Mesendoderm (in vitro differentiated cells): ENCODE measurements around the gene ATG7.

Experiments used
- DNase-seq: peaks from one replicate; pipeline ENCODE4 v3.0.0; 2013
- H2AK5ac ChIP-seq: 2 replicates; pipeline ENCODE4 v1.6.1; 2013; ENCODE audit warnings: low read length, inconsistent platforms
- H2BK120ac ChIP-seq: 2 replicates; pipeline ENCODE4 v1.6.1; 2013; ENCODE audit warnings: low read depth, mild to moderate bottlenecking, low read length, moderate library complexity, mixed read lengths
- H2BK15ac ChIP-seq: replicated peaks from 2 replicates; pipeline ENCODE4 v1.6.1; 2013; ENCODE audit warnings: low read depth, mild to moderate bottlenecking, moderate library complexity
- H2BK5ac ChIP-seq: 2 replicates; pipeline ENCODE4 v1.6.1; 2013; ENCODE audit warnings: low read length, inconsistent platforms
- H3K18ac ChIP-seq: 2 replicates; pipeline ENCODE4 v1.6.1; 2013; ENCODE audit warnings: mild to moderate bottlenecking, low read length, mixed read lengths
- H3K23ac ChIP-seq: one replicate; pipeline ENCODE4 v1.6.1; 2013; ENCODE audit warnings: low read length
- H3K27ac ChIP-seq: 2 replicates; pipeline ENCODE4 v1.5.1; 2013; ENCODE audit warnings: low read depth, mild to moderate bottlenecking, inconsistent platforms, low read length, moderate library complexity
- H3K27me3 ChIP-seq: 2 replicates; pipeline ENCODE4 v1.6.1; 2013; ENCODE audit warnings: low read length, control low read depth, mild to moderate bottlenecking, inconsistent platforms; ENCODE audit not compliant: insufficient read depth, poor library complexity
- H3K36me3 ChIP-seq: 2 replicates; pipeline ENCODE4 v1.6.1; 2013; ENCODE audit warnings: low read length, inconsistent platforms; ENCODE audit not compliant: control insufficient read depth, insufficient read depth
- H3K4ac ChIP-seq: one replicate; pipeline ENCODE4 v1.6.1; 2013; ENCODE audit warnings: low read depth, mild to moderate bottlenecking, low read length, moderate library complexity
- H3K4me1 ChIP-seq: 2 replicates; pipeline ENCODE4 v1.6.1; 2013; ENCODE audit warnings: low read depth, low read length, inconsistent platforms; ENCODE audit not compliant: control insufficient read depth
- H3K4me2 ChIP-seq: 2 replicates; pipeline ENCODE4 v1.6.1; 2013; ENCODE audit warnings: low read length
- H3K4me3 ChIP-seq: 2 replicates; pipeline ENCODE4 v1.5.1; 2013; ENCODE audit warnings: mild to moderate bottlenecking, low read length
- H3K56ac ChIP-seq: one replicate; pipeline ENCODE4 v1.6.1; 2013; ENCODE audit warnings: low read length
- H3K79me1 ChIP-seq: 2 replicates; pipeline ENCODE4 v1.6.1; 2013; ENCODE audit warnings: low read length, inconsistent platforms
- H3K79me2 ChIP-seq: 2 replicates; pipeline ENCODE4 v1.6.1; 2013; ENCODE audit warnings: mild to moderate bottlenecking, low read length; ENCODE audit not compliant: control insufficient read depth, insufficient read depth
- H3K9ac ChIP-seq: 2 replicates; pipeline ENCODE4 v1.6.1; 2013; ENCODE audit warnings: low read length, inconsistent platforms
- H4K5ac ChIP-seq: one replicate; pipeline ENCODE4 v1.6.1; 2013; ENCODE audit warnings: low read length
- H4K8ac ChIP-seq: one replicate; pipeline ENCODE4 v1.6.1; 2013; ENCODE audit warnings: low read depth, mild to moderate bottlenecking, control low read depth, low read length, moderate library complexity
- WGBS: extraction: QIAGEN DNeasy Blood & Tissue Kit; methylation state at CpG from one replicate; pipeline ENCODE4 v1.1.7; 2013; ENCODE audit warnings: low lambda C conversion rate, missing lambda C conversion rate; ENCODE audit not compliant: insufficient coverage; ENCODE audit errors: extremely low coverage; 5-methylcytosine and 5-hydroxymethylcytosine counted together

ATG7 gene

GRCh38 chr3:11554666-11555065 lies 282.5 kb downstream of the ATG7 start:
- H4K8ac ChIP-seq, result no peak overlapping the region
- no peak overlapping the region for H3K18ac ChIP-seq
- no peak overlapping the region for H2BK5ac ChIP-seq
- no peak overlapping the region for H2AK5ac ChIP-seq
- H3K27me3 ChIP-seq, result no peaks in the 10 kb centered on the region
- no CpG with 5 or more reads among the region's 12 CpGs for WGBS
- no peak overlapping the region for H4K5ac ChIP-seq
- no peak overlapping the region for H2BK120ac ChIP-seq
- H3K79me2 ChIP-seq, result no peaks in the 10 kb centered on the region
- peaks cover 2% of the 10 kb centered on the region for H3K36me3 ChIP-seq
- H3K79me1 ChIP-seq, result peaks cover 3% of the 10 kb centered on the region
- no peak overlapping the region for H2BK15ac ChIP-seq
- H3K4ac ChIP-seq, result no peak overlapping the region
- no peak overlapping the region for H3K56ac ChIP-seq
- H3K23ac ChIP-seq, result no peak overlapping the region
- no peak for DNase-seq
- H3K4me1 ChIP-seq, result no peaks in the 10 kb centered on the region
- no peak overlapping the region for H3K27ac ChIP-seq
- no peak overlapping the region for H3K4me3 ChIP-seq
- no peak overlapping the region for H3K9ac ChIP-seq
- H3K4me2 ChIP-seq, result no peak overlapping the region

GRCh38 chr3:11555211-11555782 lies 283.1 kb downstream of the ATG7 start:
- H3K27ac ChIP-seq, result no peak overlapping the region

GRCh38 chr3:11555881-11556633 lies 283.9 kb downstream of the ATG7 start:
- Histone ChIP-seq H3K4me3 (no peak overlapping the region), H3K36me3 (peaks cover 2% of the 10 kb centered on the region), H3K27ac (no peak overlapping the region), H2BK5ac (no peak overlapping the region), H2BK15ac (no peak overlapping the region), H3K4me1 (no peaks in the 10 kb centered on the region), H3K9ac (no peak overlapping the region), H3K4me2 (no peak overlapping the region), H2BK120ac (no peak overlapping the region), H3K23ac (no peak overlapping the region), H3K56ac (no peak overlapping the region), H2AK5ac (no peak overlapping the region), H3K79me2 (no peaks in the 10 kb centered on the region), H3K27me3 (no peaks in the 10 kb centered on the region), H4K5ac (no peak overlapping the region), H3K18ac (no peak overlapping the region), H3K79me1 (peaks cover 5% of the 10 kb centered on the region), H4K8ac (no peak overlapping the region), H3K4ac (no peak overlapping the region)
- DNase-seq, result no peak
- 100% methylated on average over 2 of the region's 23 CpGs for WGBS

More at GRCh38 chr3:11555211-11555782, 283.1 kb downstream of the ATG7 start:
- Histone ChIP-seq H3K4me1 (no peaks in the 10 kb centered on the region), H2BK5ac (no peak overlapping the region), H4K8ac (no peak overlapping the region), H3K18ac (no peak overlapping the region), H3K27me3 (no peaks in the 10 kb centered on the region), H3K4ac (no peak overlapping the region), H3K23ac (no peak overlapping the region), H3K4me2 (no peak overlapping the region), H4K5ac (no peak overlapping the region), H3K4me3 (no peak overlapping the region), H3K79me2 (no peaks in the 10 kb centered on the region), H2AK5ac (no peak overlapping the region), H3K56ac (no peak overlapping the region), H3K79me1 (peaks cover 3% of the 10 kb centered on the region), H2BK15ac (no peak overlapping the region), H2BK120ac (no peak overlapping the region), H3K36me3 (peaks cover 2% of the 10 kb centered on the region), H3K9ac (no peak overlapping the region)
- DNase-seq, result no peak
- no CpG with 5 or more reads among the region's 13 CpGs for WGBS

GRCh38 chr3:11556851-11557644 lies 284.9 kb downstream of the ATG7 start:
- DNase-seq, result no peak
- peaks cover 2% of the 10 kb centered on the region for H3K36me3 ChIP-seq
- no peaks in the 10 kb centered on the region for H3K79me2 ChIP-seq
- H3K4me2 ChIP-seq, result no peak overlapping the region
- no peak overlapping the region for H4K8ac ChIP-seq
- no peak overlapping the region for H3K4ac ChIP-seq
- H2BK15ac ChIP-seq, result no peak overlapping the region
- H3K23ac ChIP-seq, result no peak overlapping the region
- H3K27ac ChIP-seq, result no peak overlapping the region
- no peak overlapping the region for H2BK5ac ChIP-seq
- H3K9ac ChIP-seq, result no peak overlapping the region
- peaks cover 5% of the 10 kb centered on the region for H3K79me1 ChIP-seq
- no peak overlapping the region for H2AK5ac ChIP-seq
- H3K4me3 ChIP-seq, result no peak overlapping the region
- H3K56ac ChIP-seq, result no peak overlapping the region
- H3K27me3 ChIP-seq, result no peaks in the 10 kb centered on the region
- H3K4me1 ChIP-seq, result no peaks in the 10 kb centered on the region
- no peak overlapping the region for H3K18ac ChIP-seq
- H4K5ac ChIP-seq, result no peak overlapping the region
- H2BK120ac ChIP-seq, result no peak overlapping the region
- no CpG with 5 or more reads among the region's 16 CpGs for WGBS

DNA sequence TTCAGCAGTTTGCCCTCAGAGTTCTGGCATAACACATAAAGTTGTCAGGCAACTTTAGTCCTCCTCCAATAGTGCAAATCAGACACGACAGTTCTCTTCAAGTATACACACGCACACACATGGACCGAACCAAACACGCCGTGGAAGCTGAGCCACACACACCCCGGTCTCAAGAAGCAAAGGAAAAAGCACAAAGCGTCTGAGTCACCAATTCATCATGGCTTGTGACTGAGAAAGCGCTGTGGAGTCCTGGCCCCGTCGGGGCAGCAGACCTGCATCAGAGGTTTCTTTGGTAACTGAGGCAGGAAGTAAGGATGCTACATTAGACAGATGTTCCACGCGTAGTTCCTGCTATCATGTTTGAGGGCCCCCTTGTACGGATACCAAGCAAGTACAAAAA lies 285.8 kb downstream of the ATG7 start:
- no peak overlapping the region for H2BK120ac ChIP-seq
- peaks cover 5% of the 10 kb centered on the region for H3K79me1 ChIP-seq
- no CpG with 5 or more reads among the region's 13 CpGs for WGBS
- no peaks in the 10 kb centered on the region for H3K4me1 ChIP-seq
- peaks cover 2% of the 10 kb centered on the region for H3K36me3 ChIP-seq
- no peak overlapping the region for H4K5ac ChIP-seq
- H2BK15ac ChIP-seq, result no peak overlapping the region
- no peak overlapping the region for H2AK5ac ChIP-seq
- no peak overlapping the region for H3K27ac ChIP-seq
- no peak overlapping the region for H4K8ac ChIP-seq
- no peak overlapping the region for H3K4me2 ChIP-seq
- no peak overlapping the region for H3K56ac ChIP-seq
- no peaks in the 10 kb centered on the region for H3K27me3 ChIP-seq
- no peak overlapping the region for H3K4me3 ChIP-seq
- no peak for DNase-seq
- no peak overlapping the region for H3K9ac ChIP-seq
- no peak overlapping the region for H3K4ac ChIP-seq
- H2BK5ac ChIP-seq, result no peak overlapping the region
- no peak overlapping the region for H3K23ac ChIP-seq
- H3K79me2 ChIP-seq, result no peaks in the 10 kb centered on the region
- no peak overlapping the region for H3K18ac ChIP-seq
